NCI-H524 (cell line): ENCODE data around the gene DPEP2.
"Not testable (repeated sequence)": the region's sequence is repeated elsewhere in the genome, so short reads cannot be mapped to it uniquely, and the experiment has no call there.

Source experiments
- DNase-seq, 2 experiments: peaks; one replicate each; lab custom pipeline; 2025; lab: John Stamatoyannopoulos, UW

Gene DPEP2, protein sequence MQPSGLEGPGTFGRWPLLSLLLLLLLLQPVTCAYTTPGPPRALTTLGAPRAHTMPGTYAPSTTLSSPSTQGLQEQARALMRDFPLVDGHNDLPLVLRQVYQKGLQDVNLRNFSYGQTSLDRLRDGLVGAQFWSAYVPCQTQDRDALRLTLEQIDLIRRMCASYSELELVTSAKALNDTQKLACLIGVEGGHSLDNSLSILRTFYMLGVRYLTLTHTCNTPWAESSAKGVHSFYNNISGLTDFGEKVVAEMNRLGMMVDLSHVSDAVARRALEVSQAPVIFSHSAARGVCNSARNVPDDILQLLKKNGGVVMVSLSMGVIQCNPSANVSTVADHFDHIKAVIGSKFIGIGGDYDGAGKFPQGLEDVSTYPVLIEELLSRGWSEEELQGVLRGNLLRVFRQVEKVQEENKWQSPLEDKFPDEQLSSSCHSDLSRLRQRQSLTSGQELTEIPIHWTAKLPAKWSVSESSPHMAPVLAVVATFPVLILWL

GRCh38 chr16:67998779-67999688 is at the start of gene DPEP2:
DPEP2 (minus strand) TSS chr16:67999484; CDS start chr16:67993212, 6,272 bp downstream.
- DNase-seq, result not testable (repeated sequence)

- DNase-seq, result no peak
These were observed 48.7 kb upstream of the DPEP2 start for GRCh38 chr16:68047987-68048386.

- no peak for DNase-seq
These were observed 46.8 kb upstream of the DPEP2 start for GRCh38 chr16:68046106-68046505.

GRCh38 chr16:68041783-68042182 is 42.5 kb upstream of the DPEP2 start:
- no peak for DNase-seq

- peak; percentile 63 to 75 for DNase-seq
These were observed 41.4 kb upstream of the DPEP2 start for GRCh38 chr16:68040506-68041288.

- no peak for DNase-seq
These were observed 38.7 kb upstream of the DPEP2 start for GRCh38 chr16:68037841-68038597.

- peak in 1 of 2 experiments; percentile 13 for DNase-seq
These were observed 35.9 kb upstream of the DPEP2 start for GRCh38 chr16:68035227-68035626.

DNA sequence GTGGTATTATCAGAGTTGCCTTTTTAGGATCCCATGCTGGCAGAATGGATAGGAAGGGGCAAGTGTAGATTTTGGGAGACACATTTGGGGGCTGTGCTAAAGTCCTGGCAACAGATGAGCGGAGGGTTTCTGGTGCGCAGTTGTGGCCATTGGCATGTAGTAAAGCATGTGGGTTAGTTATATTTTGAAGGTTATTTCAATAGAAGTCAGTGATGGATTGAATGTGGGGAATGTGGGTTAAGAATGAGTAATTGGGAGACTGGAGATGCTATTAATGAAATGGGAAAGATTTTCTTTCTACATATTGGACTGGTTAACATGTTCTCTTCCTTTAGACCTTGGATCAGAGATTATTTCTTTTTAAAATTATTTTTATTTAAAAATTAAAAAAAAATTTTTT is 33.8 kb upstream of the DPEP2 start:
- DNase-seq, result no peak

- no peak for DNase-seq
These were observed 32.7 kb upstream of the DPEP2 start for GRCh38 chr16:68031951-68032350.

DNA sequence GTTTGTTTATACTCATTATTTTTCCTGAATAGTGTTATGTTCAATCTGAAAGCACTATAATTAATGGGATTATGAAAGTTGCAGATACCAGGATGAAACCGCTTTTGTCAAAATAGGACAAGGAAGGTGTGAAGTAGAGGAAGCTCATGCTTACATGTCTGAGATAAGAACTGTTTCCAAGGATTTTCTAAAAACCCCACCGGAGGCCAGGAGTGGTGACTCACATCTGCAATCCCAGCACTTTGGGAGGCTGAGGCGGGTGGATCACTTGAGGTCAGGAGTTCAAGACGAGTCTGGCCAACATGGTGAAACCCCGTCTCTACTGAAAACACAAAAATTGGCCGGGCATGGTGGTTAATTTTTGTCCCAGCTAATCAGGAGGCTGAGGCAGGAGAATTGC is 30.8 kb upstream of the DPEP2 start:
- not testable (repeated sequence) for DNase-seq

GRCh38 chr16:68028996-68029395 is 29.7 kb upstream of the DPEP2 start:
- DNase-seq, result no peak

DNA sequence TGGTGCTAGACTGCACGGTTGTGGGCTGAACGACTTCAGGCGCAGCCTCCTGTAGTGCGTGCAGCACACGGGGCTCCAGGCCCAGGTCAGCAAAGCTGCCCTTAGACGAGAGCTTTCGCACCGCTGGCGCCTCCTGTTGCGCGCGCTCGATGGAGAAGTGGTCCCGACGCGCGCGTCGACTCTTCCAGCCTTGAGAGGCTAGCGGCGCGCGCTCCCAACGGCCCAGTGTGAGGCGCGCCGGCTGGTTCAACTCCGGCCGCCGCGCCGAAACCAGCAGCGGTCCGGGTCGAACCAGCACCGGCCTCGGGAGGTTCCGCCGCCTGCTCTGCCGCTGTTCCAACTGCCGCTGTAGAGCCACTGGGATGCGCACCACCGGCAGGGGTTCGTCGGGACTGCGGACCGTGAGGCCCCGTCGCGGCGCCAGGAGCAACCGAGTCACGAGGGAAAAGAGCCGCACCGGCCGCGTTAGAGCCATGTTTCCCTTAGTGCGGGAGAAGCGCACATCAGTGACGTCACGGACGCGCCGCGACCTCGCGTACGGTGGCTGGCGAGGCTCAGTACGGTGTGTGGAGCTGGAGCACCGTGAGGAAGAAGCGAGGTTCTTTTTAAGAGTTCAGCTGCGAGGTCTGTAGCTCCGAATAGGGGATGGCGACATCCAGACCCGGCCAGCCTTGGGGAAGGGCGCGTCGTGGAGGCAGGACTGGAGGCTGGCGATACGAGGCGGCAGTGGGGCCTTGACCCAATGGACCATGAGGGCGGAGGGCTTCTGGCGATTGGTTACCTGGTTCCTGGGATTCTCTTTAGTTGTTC is 23.6 kb upstream of the DPEP2 start, which contains the start of the genes DDX28 and DUS2:
Gene DDX28 (minus strand): TSS at position 505 of the 810 bp plus-strand sequence. CDS start 30 bp downstream, at position 475.
Gene DUS2 (plus strand): TSS at position 557 of the 810 bp plus-strand sequence. CDS start 14,740 bp downstream, outside the sequence.
- peak; percentile 80 to 85 for DNase-seq

DNA sequence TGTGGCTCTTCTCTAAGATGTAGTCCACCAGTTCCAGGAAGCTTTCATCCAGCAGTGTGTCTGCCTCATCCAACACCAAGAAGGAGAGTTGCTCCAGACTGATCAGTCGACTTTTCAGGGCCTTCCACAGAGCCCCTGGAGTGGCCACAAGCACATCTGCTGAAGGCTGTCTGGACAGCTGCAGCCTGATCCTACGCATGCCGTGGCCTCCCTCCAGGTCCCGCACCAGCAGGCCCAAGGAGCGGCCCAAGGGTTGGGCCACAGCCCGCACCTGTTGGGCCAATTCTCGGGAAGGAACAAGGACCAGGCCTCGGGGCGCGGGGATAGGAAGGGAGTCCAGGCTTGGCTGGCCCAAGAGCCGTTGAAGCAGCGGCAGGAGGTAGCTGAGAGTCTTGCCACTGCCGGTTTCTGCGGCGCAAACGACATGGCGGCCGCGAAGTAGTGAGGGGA is 23.0 kb upstream of the DPEP2 start:
- no peak for DNase-seq

DNA sequence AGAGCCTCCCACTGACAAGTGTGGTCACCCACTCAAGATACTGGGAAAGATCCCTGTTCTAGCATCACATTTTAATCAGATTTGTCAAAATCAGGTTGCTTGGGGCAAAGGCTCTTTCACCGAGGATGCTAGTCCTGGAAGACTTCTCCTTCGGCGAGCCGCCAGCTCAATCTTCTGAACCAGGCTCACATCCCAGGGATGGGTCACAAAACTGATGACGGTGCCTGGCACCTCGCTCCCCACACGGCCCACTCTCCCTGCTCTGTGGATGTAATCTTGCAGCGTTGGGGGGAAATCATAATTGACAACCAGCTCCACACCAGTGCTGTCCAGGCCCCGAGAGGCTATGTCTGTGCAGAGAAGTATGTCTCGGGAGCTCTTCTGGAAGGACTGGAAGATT is 22.2 kb upstream of the DPEP2 start:
- DNase-seq, result no peak

DNA sequence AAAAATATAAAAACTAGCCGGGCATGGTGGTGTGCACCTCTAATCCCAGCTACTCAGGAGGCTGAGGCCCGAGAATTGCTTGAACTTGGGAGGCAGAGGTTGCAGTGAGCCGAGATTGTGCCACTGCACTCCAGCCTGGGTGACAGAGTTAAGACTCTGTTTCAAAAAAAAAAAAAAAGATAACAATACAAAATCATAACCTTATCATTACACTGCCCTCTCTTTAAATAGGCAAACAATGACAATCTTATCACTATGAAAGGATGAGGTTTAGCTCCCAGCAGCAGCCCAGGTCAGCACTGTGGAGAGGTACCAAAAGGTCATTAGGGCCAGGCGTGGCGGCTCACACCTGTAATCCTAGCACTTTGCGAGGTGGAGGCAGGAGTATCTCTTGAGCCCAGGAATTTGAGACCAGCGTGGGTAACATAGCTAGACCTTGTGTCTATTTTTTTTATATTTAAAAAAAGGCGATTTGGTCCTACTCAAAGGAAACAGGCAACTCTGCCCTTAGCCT is 19.9 kb upstream of the DPEP2 start:
- no peak for DNase-seq

DNA sequence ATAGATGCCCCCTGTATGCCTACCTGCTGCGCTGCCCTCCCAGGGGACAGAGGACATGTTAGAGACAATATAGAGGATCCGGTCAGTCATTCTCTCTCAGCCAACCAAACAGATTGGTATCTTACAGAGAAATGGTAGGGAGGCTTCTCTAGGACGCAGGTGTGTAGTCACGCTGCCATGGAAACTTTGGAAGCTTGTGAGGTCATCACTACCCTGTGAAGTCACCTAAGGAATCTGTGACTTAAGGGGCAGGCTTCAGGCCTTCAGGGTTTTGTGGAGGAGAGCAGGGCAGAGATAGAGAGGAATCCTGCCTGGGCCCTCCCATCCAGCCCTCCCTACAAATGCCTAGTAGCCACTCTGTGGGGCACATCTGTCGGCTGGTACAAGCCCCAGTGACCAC is 16.4 kb upstream of the DPEP2 start, which contains the start of gene DPEP2NB:
Gene DPEP2NB (minus strand): TSS at position 231 of the 400 bp plus-strand sequence. CDS start 141 bp downstream, at position 90.
- no peak for DNase-seq

DNA sequence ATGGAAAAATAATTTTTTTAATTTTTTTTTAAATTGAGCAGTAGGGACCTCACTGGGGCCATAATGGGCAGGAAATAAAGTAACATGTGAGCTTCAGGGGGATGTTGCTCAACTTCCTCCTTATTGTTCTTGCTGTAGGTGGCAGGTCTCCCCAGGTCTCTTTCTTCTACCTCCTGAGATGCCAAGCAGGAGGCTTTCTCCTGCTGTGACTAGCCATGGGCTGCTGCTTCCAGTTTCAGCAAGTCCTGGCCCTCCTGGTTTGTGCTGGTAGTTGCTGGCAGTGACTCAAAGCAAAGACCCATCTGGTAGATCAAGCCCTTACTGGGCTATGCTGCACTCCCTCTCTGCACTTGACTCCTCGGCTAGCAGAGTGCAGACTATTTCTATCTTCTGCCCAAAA is 14.2 kb upstream of the DPEP2 start:
- DNase-seq, result no peak

DNA sequence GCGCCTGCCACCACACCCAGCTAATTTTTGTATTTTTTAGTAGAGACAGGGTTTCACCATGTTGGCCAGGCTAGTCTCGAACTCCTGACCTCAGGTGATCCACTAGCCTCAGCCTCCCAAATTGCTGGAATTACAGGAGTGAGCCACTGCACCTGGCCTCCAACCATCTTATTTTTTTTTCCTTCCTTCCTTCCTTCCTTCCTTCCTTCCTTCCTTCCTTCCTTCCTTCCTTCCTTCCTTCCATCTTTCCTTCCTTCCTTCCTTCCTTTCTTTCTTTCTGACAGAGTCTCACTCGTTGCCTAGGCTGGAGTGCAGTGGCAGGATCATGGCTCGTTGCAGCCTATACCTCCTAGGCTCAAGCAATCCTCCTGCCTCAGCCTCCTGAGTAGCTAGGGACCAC is 10.6 kb upstream of the DPEP2 start:
- DNase-seq, result not testable (repeated sequence)

DNA sequence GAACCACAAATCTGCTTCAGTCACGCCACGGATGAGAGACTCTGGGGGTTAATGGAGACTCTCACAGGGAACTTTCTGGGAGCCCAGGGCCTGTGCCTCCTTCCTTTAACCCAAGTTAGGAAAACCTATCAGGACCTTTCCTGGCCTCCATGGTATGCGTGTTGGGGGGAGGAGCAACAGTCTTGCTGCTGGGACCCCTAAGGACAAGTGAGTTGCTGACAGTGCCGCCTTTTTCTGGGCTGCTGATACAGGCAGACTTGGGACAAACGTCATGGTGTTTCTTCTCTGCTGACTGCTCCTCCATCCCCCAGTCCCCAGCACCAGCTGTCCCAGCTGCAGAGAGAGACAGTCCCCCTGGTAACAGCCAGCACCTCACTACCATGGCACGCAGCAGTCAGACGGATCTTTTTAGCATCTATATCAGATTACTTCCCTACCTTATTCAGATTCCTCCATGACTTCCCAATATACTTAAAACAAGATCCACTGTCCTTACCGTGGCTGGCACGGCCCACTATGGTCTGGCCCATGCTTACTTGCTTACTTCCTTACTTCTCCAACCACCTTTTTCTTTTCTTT is 10.0 kb upstream of the DPEP2 start:
- no peak for DNase-seq
